H1 (cell line): ENCODE data around the gene LSM10. TPM values are rescaled to one million over a fixed set of nuclear protein-coding genes. Genes with fewer than 3 reads are reported as not detected.

Experiments used
- NANOG ChIP-seq: IDR thresholded peaks from 2 replicates; pipeline ENCODE4 v1.6.1; 2011; ENCODE audit warnings: low read length, low read depth, mild to moderate bottlenecking, inconsistent platforms; ENCODE audit not compliant: insufficient read depth, poor library complexity, severe bottlenecking
- SIRT6 ChIP-seq: IDR thresholded peaks from one replicate; pipeline ENCODE4 v1.7.1; 2012; ENCODE audit warnings: low read length, inconsistent platforms
- TCF12 ChIP-seq: IDR thresholded peaks from 2 replicates; pipeline ENCODE4 v1.6.1; 2011; ENCODE audit warnings: low read depth, mild to moderate bottlenecking, low read length
- ZNF274 ChIP-seq: IDR thresholded peaks from 2 replicates; pipeline ENCODE4 v1.7.0; 2012; ENCODE audit warnings: low read length, borderline replicate concordance; ENCODE audit errors: extremely low read depth
- polyA plus RNA-seq, 7 experiments: library from polyadenylated mRNA; depleted of rRNA in 3 of 7; stranded (reverse) in 5 of 7; unstranded in 2 of 7; fragments of >200 nt in 5 of 7; fragments of 200-250 nt in 2 of 7; gene quantifications; 1 replicate in 5 of 7; 2 replicates in 1 of 7; 4 replicates in 1 of 7; pipeline versions ENCODE4 v1.2.1 to v1.2.3, GENCODE V29; 2011 to 2013; ENCODE audit warnings: missing spikeins in 2 of 7, mixed read lengths in 2 of 7
- total RNA-seq: library from RNA; stranded (reverse); fragmentation: NEBNext Ultra II Directional; extraction: Animal tissue kit (Norgen Biotek cat#: 25700); gene quantifications from 2 replicates; pipeline ENCODE4 v1.2.1, GENCODE V29; 2021

LSM10 gene
- total and polyA plus RNA-seq, 2 of the 8 experiments (the other 6 are each of a cell fraction or from before 2014, with no cell fraction given): 59.5 to 140 TPM

DNA sequence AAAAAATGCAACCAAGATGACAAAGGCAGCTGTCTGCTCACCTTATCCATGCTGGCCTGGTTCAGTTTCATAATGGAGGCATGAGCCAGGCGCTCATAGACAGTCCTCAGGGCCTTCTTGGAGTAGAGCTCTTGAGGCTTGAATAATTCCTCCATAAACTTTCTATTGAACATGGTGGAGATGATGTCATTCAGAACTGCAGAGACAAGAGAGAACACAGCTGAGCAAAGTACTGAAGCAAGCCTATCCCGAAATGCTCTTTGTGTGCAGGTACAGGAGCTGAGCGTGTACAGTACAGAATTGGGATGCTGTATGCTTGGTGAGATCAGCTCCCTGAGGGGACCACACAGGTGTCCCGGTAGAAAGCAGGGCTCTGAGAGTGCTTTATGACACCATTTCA, 41.0 kb upstream of the LSM10 start (continued):
- no peak for TF ChIP-seq ZNF274
- TF ChIP-seq NANOG: no peak
- TF ChIP-seq SIRT6: no peak
- no peak for TF ChIP-seq TCF12
